DND-41 (cell line): ENCODE data around the gene AFF1.

ENCODE experiments used
- ATAC-seq: fragments of 200-7000 bp; cut with Tn5 transposase; 3 replicates; pipeline ENCODE4 v1.9.1; 2021; ENCODE audit warnings: low read depth; ENCODE audit not compliant: insufficient read depth
- DNase-seq: peaks from one replicate; pipeline ENCODE4 v3.0.0-alpha.2; 2020
- H2AFZ ChIP-seq: 2 replicates; pipeline ENCODE4 v1.6.0; 2012; ENCODE audit warnings: low read depth, low read length
- H3K27ac ChIP-seq: 2 replicates; pipeline ENCODE4 v1.5.1; 2012; ENCODE audit warnings: low read length, inconsistent platforms
- H3K27me3 ChIP-seq: fragments of 200-600 bp; sonication (generic); 2 replicates; pipeline ENCODE4 v1.6.0; 2012; ENCODE audit warnings: low read length, mild to moderate bottlenecking, inconsistent platforms; ENCODE audit not compliant: insufficient read depth, poor library complexity
- H3K36me3 ChIP-seq: 2 replicates; pipeline ENCODE4 v1.5.1; 2012; ENCODE audit warnings: low read length, inconsistent platforms; ENCODE audit not compliant: insufficient read depth
- H3K4me1 ChIP-seq: 2 replicates; pipeline ENCODE4 v1.5.1; 2012; ENCODE audit warnings: mild to moderate bottlenecking, low read length; ENCODE audit not compliant: insufficient read depth
- H3K4me2 ChIP-seq: 2 replicates; pipeline ENCODE4 v1.6.0; 2012; ENCODE audit warnings: mild to moderate bottlenecking, moderate library complexity, low read length, inconsistent platforms; ENCODE audit not compliant: insufficient read depth
- H3K4me3 ChIP-seq, 2 experiments: fragments of 200-600 bp in 1 of 2; shearing (Covaris generic) in 1 of 2; 2 replicates each; pipeline ENCODE4 v1.5.1; 2012 to 2016; ENCODE audit warnings: inconsistent platforms in 2 of 2, low read length in 2 of 2, mild to moderate bottlenecking in 2 of 2, low read depth in 1 of 2, moderate library complexity in 1 of 2
- H3K79me2 ChIP-seq: 2 replicates; pipeline ENCODE4 v1.6.0; 2012; ENCODE audit warnings: low read length, inconsistent platforms; ENCODE audit not compliant: insufficient read depth
- H3K9ac ChIP-seq: 2 replicates; pipeline ENCODE4 v1.6.0; 2012; ENCODE audit warnings: low read depth, mild to moderate bottlenecking, inconsistent platforms, low read length, moderate library complexity
- H3K9me3 ChIP-seq: 2 replicates; pipeline ENCODE4 v1.5.1; 2012; ENCODE audit warnings: low read length, moderate library complexity, mild to moderate bottlenecking, inconsistent platforms; ENCODE audit not compliant: insufficient read depth, severe bottlenecking
- H4K20me1 ChIP-seq: 2 replicates; pipeline ENCODE4 v1.6.0; 2012; ENCODE audit warnings: low read length; ENCODE audit not compliant: insufficient read depth
- CTCF ChIP-seq: IDR thresholded peaks from 2 replicates; pipeline ENCODE4 v1.5.1; 2012; ENCODE audit warnings: borderline replicate concordance, low read length, moderate library complexity, mild to moderate bottlenecking; ENCODE audit not compliant: poor library complexity, severe bottlenecking; ENCODE audit errors: extremely low read depth
- EZH2 ChIP-seq: IDR thresholded peaks from 3 replicates; pipeline ENCODE4 v1.6.1; 2012; ENCODE audit warnings: borderline replicate concordance, low read depth, mild to moderate bottlenecking, moderate library complexity, low read length, inconsistent platforms; ENCODE audit not compliant: severe bottlenecking

The AFF1 gene

GRCh38 chr4:86926435-86927086, 8.2 kb upstream of the AFF1 start:
- no peaks in the 10 kb centered on the region for H4K20me1 ChIP-seq
- no peak overlapping the region for H2AFZ ChIP-seq
- ATAC-seq (no peak), DNase-seq (no peak)
- H3K9ac ChIP-seq: no peak overlapping the region
- no peak overlapping the region for H3K4me3 ChIP-seq
- H3K27me3 ChIP-seq: no peaks in the 10 kb centered on the region
- H3K9me3 ChIP-seq: no peaks in the 10 kb centered on the region
- H3K79me2 ChIP-seq: no peaks in the 10 kb centered on the region
- H3K27ac ChIP-seq: no peak overlapping the region
- no peak overlapping the region for H3K4me2 ChIP-seq
- no peaks in the 10 kb centered on the region for H3K36me3 ChIP-seq
- 0 out of 2 replicates have a peak, but pooled peaks cover 2% of the 10 kb centered on the region for H3K4me1 ChIP-seq
- TF ChIP-seq EZH2 (no peak), CTCF (no peak)

- Histone ChIP-seq H3K36me3 (no peaks in the 10 kb centered on the region), H3K27me3 (no peaks in the 10 kb centered on the region), H3K4me1 (no peaks in the 10 kb centered on the region), H3K4me3 (no peak overlapping the region), H3K4me2 (no peak overlapping the region), H2AFZ (no peak overlapping the region), H3K9me3 (no peaks in the 10 kb centered on the region), H3K27ac (no peak overlapping the region), H3K9ac (no peak overlapping the region), H4K20me1 (no peaks in the 10 kb centered on the region), H3K79me2 (no peaks in the 10 kb centered on the region)
- no peak for TF ChIP-seq CTCF
- no peak for TF ChIP-seq EZH2
- no peak for ATAC-seq
- DNase-seq: no peak
Observed at GRCh38 chr4:86927843-86928395, 6.9 kb upstream of the AFF1 start.

- H3K27me3 ChIP-seq: no peaks in the 10 kb centered on the region
- H3K4me3 ChIP-seq: no peak overlapping the region
- no peak overlapping the region for H2AFZ ChIP-seq
- peaks cover 1% of the 10 kb centered on the region; the same call in 1 of the 2 replicates for H3K79me2 ChIP-seq
- H3K9ac ChIP-seq: no peak overlapping the region
- H3K9me3 ChIP-seq: no peaks in the 10 kb centered on the region
- H3K4me1 ChIP-seq: peaks cover 6% of the 10 kb centered on the region
- H3K4me2 ChIP-seq: no peak overlapping the region
- TF ChIP-seq EZH2 (no peak), CTCF (no peak)
- no peak for ATAC-seq
- no peak overlapping the region for H3K27ac ChIP-seq
- H4K20me1 ChIP-seq: no peaks in the 10 kb centered on the region
- no peak for DNase-seq
- H3K36me3 ChIP-seq: no peaks in the 10 kb centered on the region
Observed at GRCh38 chr4:86928400-86929255, 6.2 kb upstream of the AFF1 start.
